HepG2 (cell line): ENCODE results near the gene ZC3H4. TPM values are rescaled to one million over a fixed set of nuclear protein-coding genes. Genes with fewer than 3 reads are reported as not detected.

ENCODE experiments used
- BCL3 ChIP-seq: sonication (generic); formaldehyde crosslinking; IDR thresholded peaks from 2 replicates; pipeline ENCODE4 v1.5.1; 2020; ENCODE audit warnings: mild to moderate bottlenecking, missing genetic modification reagents, moderate library complexity
- CBX5 ChIP-seq: sonication (generic); formaldehyde crosslinking; IDR thresholded peaks from 2 replicates; pipeline ENCODE4 v1.4.0; 2020; ENCODE audit warnings: missing genetic modification reagents, borderline replicate concordance
- HCFC1 ChIP-seq: fragments of 150-350 bp; IDR thresholded peaks from 2 replicates; pipeline ENCODE4 v1.6.1; 2014; ENCODE audit warnings: low read depth, low read length
- MAFG ChIP-seq: sonication (generic); formaldehyde crosslinking; IDR thresholded peaks from 2 replicates; pipeline ENCODE4 v1.5.1; 2020; ENCODE audit warnings: mild to moderate bottlenecking, missing genetic modification reagents
- PLSCR1 ChIP-seq: sonication (generic); formaldehyde crosslinking; IDR thresholded peaks from 2 replicates; pipeline ENCODE4 v1.5.0; 2020; ENCODE audit warnings: missing genetic modification reagents, mild to moderate bottlenecking, borderline replicate concordance
- SCMH1 ChIP-seq: sonication (generic); formaldehyde crosslinking; IDR thresholded peaks from 2 replicates; pipeline ENCODE4 v1.9.0; 2021; ENCODE audit warnings: missing genetic modification reagents, mild to moderate bottlenecking, borderline replicate concordance
- SKIL ChIP-seq: sonication (generic); formaldehyde crosslinking; IDR thresholded peaks from 2 replicates; pipeline ENCODE4 v1.8.0; 2022; ENCODE audit warnings: missing genetic modification reagents, mild to moderate bottlenecking, moderate library complexity, borderline replicate concordance
- SMARCE1 ChIP-seq: fragments of 450-650 bp; IDR thresholded peaks from 2 replicates; pipeline ENCODE4 v1.6.1; 2017; ENCODE audit warnings: borderline replicate concordance
- SP4 ChIP-seq: sonication (generic); formaldehyde crosslinking; IDR thresholded peaks from 2 replicates; pipeline ENCODE4 v1.8.1; 2023; ENCODE audit warnings: mild to moderate bottlenecking, missing genetic modification reagents
- ZBTB39 ChIP-seq: sonication (generic); formaldehyde crosslinking; IDR thresholded peaks from 2 replicates; pipeline ENCODE4 v1.5.0; 2020; ENCODE audit warnings: missing genetic modification reagents
- ZFP41 ChIP-seq: sonication (generic); formaldehyde crosslinking; IDR thresholded peaks from 2 replicates; pipeline ENCODE4 v1.4.0; 2020; ENCODE audit warnings: mild to moderate bottlenecking, missing genetic modification reagents, borderline replicate concordance
- ZNF281 ChIP-seq: sonication (generic); formaldehyde crosslinking; IDR thresholded peaks from 2 replicates; pipeline ENCODE4 v1.4.0; 2020; ENCODE audit warnings: missing genetic modification reagents, borderline replicate concordance
- ZNF282 ChIP-seq: fragments of 450-650 bp; IDR thresholded peaks from 2 replicates; pipeline ENCODE4 v1.6.1; 2018; ENCODE audit not compliant: partially characterized antibody
- ZNF343 ChIP-seq: sonication (generic); formaldehyde crosslinking; IDR thresholded peaks from 2 replicates; pipeline ENCODE4 v1.4.0; 2020; ENCODE audit warnings: mild to moderate bottlenecking, missing genetic modification reagents
- ZNF720 ChIP-seq: sonication (generic); formaldehyde crosslinking; IDR thresholded peaks from 2 replicates; pipeline ENCODE4 v1.4.0; 2020; ENCODE audit warnings: missing genetic modification reagents
- polyA plus RNA-seq, 8 experiments: library from polyadenylated mRNA; depleted of rRNA in 3 of 8; stranded (reverse) in 7 of 8; unstranded in 1 of 8; fragments of >200 nt; fragmentation: Illumina TruSeq in 4 of 8; extraction: Trizol in 4 of 8; gene quantifications; 2 replicates each; pipeline versions ENCODE4 v1.2.1 to v1.2.3, GENCODE V29; 2011 to 2016; ENCODE audit warnings: low read depth in 4 of 8, missing spikeins in 1 of 8, mixed read lengths in 1 of 8; ENCODE audit not compliant: insufficient read depth in 1 of 8
- total RNA-seq, 5 experiments: library from RNA; depleted of rRNA; stranded (reverse); fragments of >200 nt; fragmentation: Illumina TruSeq; extraction: Trizol; gene quantifications; 2 replicates each; pipeline ENCODE4 v1.2.3, GENCODE V29; 2016; ENCODE audit warnings: low read depth in 1 of 5
- TF ChIP-seq, protein P1 (sequence below): sonication (generic); formaldehyde crosslinking; IDR thresholded peaks from 2 replicates; pipeline ENCODE4 v1.5.0; 2020; ENCODE audit warnings: missing genetic modification reagents
- TF ChIP-seq, protein P2 (sequence below): sonication (generic); formaldehyde crosslinking; IDR thresholded peaks from 2 replicates; pipeline ENCODE4 v1.4.0; 2020; ENCODE audit warnings: missing genetic modification reagents, mild to moderate bottlenecking, borderline replicate concordance

The ZC3H4 gene
- total and polyA plus RNA-seq, 2 of the 13 experiments (the other 11 are each of a cell fraction or from before 2014, with no cell fraction given) = 1.8 to 10.7 TPM

DNA sequence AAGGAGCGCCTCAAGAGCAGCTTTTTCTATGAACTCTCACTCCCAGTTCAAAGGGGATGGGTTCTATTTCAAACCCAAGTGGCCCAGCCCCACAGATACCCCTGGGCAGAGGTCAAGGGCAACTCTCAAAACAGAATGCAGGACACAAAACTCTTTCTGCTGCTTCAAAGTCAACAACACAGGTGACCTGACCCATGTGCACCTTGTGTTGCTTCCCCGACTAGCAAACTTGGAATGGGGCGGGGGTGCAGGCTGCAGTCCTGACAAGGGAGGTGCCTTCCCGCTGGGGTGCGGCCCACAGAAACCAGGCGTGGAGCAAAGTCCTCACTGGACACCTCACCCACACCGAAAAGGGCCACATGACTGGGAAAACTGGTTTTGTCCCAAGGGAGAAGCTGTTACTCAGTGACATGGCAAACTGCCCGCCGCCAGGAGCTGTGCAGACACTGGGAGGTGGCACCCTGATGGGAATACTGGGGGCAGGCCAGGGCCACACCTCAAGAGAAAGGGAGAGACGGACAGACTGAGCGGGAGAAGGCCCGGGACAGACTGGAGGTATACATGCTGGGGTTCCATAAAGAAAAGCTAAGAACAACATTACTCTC is 17.4 kb downstream of the ZC3H4 start (continued):
- TF ChIP-seq, protein P1, sequence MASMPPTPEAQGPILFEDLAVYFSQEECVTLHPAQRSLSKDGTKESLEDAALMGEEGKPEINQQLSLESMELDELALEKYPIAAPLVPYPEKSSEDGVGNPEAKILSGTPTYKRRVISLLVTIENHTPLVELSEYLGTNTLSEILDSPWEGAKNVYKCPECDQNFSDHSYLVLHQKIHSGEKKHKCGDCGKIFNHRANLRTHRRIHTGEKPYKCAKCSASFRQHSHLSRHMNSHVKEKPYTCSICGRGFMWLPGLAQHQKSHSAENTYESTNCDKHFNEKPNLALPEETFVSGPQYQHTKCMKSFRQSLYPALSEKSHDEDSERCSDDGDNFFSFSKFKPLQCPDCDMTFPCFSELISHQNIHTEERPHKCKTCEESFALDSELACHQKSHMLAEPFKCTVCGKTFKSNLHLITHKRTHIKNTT (CRISPR knock-in tag) = no peak
- TF ChIP-seq ZNF281 (CRISPR knock-in tag) (peak; percentile 88; the same call in 1 of the 2 replicates), SKIL (CRISPR knock-in tag) (peak; percentile 97), ZNF720 (CRISPR knock-in tag) (no peak), SCMH1 (CRISPR knock-in tag) (no peak), SMARCE1 (no peak), MAFG (CRISPR knock-in tag) (no peak), ZNF343 (CRISPR knock-in tag) (peak; percentile 92), HCFC1 (no peak), PLSCR1 (CRISPR knock-in tag) (no peak), CBX5 (CRISPR knock-in tag) (peak; percentile 73; the same call in 1 of the 2 replicates), ZNF282 (no peak), BCL3 (CRISPR knock-in tag) (peak; percentile 57; the same call in 1 of the 2 replicates), ZBTB39 (CRISPR knock-in tag) (peak; percentile 80), SP4 (CRISPR knock-in tag) (no peak), ZFP41 (CRISPR knock-in tag) (no peak)
- TF ChIP-seq, protein P2, sequence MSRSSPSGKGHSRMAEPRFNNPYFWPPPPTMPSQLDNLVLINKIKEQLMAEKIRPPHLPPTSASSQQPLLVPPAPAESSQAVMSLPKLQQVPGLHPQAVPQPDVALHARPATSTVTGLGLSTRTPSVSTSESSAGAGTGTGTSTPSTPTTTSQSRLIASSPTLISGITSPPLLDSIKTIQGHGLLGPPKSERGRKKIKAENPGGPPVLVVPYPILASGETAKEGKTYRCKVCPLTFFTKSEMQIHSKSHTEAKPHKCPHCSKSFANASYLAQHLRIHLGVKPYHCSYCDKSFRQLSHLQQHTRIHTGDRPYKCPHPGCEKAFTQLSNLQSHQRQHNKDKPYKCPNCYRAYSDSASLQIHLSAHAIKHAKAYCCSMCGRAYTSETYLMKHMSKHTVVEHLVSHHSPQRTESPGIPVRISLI = peak; percentile 76; the same call in 1 of the 2 replicates
